ENCODE measurements around the gene MCTP2.

- TF ChIP-seq POLR2A (IDR thresholded peaks at IDR 0.05), result no peak
- TF ChIP-seq, protein P1, sequence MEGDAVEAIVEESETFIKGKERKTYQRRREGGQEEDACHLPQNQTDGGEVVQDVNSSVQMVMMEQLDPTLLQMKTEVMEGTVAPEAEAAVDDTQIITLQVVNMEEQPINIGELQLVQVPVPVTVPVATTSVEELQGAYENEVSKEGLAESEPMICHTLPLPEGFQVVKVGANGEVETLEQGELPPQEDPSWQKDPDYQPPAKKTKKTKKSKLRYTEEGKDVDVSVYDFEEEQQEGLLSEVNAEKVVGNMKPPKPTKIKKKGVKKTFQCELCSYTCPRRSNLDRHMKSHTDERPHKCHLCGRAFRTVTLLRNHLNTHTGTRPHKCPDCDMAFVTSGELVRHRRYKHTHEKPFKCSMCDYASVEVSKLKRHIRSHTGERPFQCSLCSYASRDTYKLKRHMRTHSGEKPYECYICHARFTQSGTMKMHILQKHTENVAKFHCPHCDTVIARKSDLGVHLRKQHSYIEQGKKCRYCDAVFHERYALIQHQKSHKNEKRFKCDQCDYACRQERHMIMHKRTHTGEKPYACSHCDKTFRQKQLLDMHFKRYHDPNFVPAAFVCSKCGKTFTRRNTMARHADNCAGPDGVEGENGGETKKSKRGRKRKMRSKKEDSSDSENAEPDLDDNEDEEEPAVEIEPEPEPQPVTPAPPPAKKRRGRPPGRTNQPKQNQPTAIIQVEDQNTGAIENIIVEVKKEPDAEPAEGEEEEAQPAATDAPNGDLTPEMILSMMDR (IDR thresholded peaks at IDR 0.05 in 8 of 11, conservative IDR thresholded peaks at IDR 0.05 in 3 of 11), result no peak
- peak in 1 of 3 donors; percentile 38 for TF ChIP-seq POLR2AphosphoS5 (IDR thresholded peaks at IDR 0.05)
These were observed 253.9 kb downstream of the MCTP2 start for GRCh38 chr15:94485148-94485719.

Data from spleen (tissue), 7 donors.